HCT116 (cell line): Measurements from ENCODE around the gene CREBRF. TPM values are rescaled to one million over a fixed set of nuclear protein-coding genes. Genes with fewer than 3 reads are reported as not detected.

ENCODE experiments used
- ATAC-seq: fragments of 200-7000 bp; cut with Tn5 transposase; 2 replicates; pipeline ENCODE4 v1.9.1; 2020; ENCODE audit warnings: mild to moderate bottlenecking, moderate library complexity
- BruUV-seq: library from RNA; stranded (reverse); fragments of 400-500 nt; replicated peaks from 2 replicates; lab custom pipeline; 2021; lab: Mats Ljungman, UMichigan
- CTCF ChIA-PET: fragments of 300-600 bp; sonication (Branson Sonifier 250); formaldehyde crosslinking; loops from one replicate; lab custom pipeline; 2021; ENCODE audit warnings: antibody characterized with exemption; lab: Charles Lee
- POLR2A ChIA-PET: fragments of 300-600, 350-600 bp; sonication (Branson Sonifier 250); formaldehyde crosslinking; loops from one replicate; lab custom pipeline; 2021; ENCODE audit warnings: antibody characterized with exemption; lab: Charles Lee
- RAD21 ChIA-PET, 2 experiments: fragments of 300-600 bp; sonication (Branson Sonifier 250); formaldehyde crosslinking; loops; one replicate each; lab custom pipeline; 2023; ENCODE audit warnings: low total read pairs in 2 of 2; ENCODE audit not compliant: uncharacterized antibody in 2 of 2, unreplicated experiment in 2 of 2, low non-redundant PET in 1 of 2; lab: Charles Lee
- DNase-seq: peaks from one replicate; pipeline ENCODE4 v3.0.0-alpha.2; 2010; ENCODE audit warnings: low read depth, low spot score
- H2AFZ ChIP-seq: fragments of 200-600 bp; shearing (Covaris generic), sonication (generic); 2 replicates; pipeline ENCODE4 v1.6.1; 2017; ENCODE audit warnings: low read depth, mixed run types, mixed read lengths, antibody characterized with exemption, low read length; ENCODE audit not compliant: poor library complexity, severe bottlenecking
- H3K27ac ChIP-seq: 2 replicates; pipeline ENCODE4 v1.5.1; 2012; ENCODE audit warnings: low read depth, low read length
- H3K27me3 ChIP-seq: fragments of 200-600 bp; sonication (generic); 2 replicates; pipeline ENCODE4 v1.6.1; 2016; ENCODE audit warnings: mixed run types, low read length, mixed read lengths; ENCODE audit not compliant: insufficient read depth
- H3K36me3 ChIP-seq, 2 experiments: fragments of 200-500 bp in 1 of 2; fragments of 200-600 bp in 1 of 2; sonication (Bioruptor generic) in 1 of 2; sonication (generic) in 1 of 2; 2 replicates each; pipeline versions ENCODE4 v1.5.1 to v1.6.1; 2014 to 2016; ENCODE audit warnings: low read length in 2 of 2, inconsistent platforms in 1 of 2, mixed read lengths in 1 of 2, mixed run types in 1 of 2; ENCODE audit not compliant: insufficient read depth in 2 of 2, control insufficient read depth in 1 of 2
- H3K4me1 ChIP-seq, 2 experiments: fragments of 200-600 bp in 1 of 2; sonication (generic) in 1 of 2; 2 replicates each; pipeline versions ENCODE4 v1.5.1 to v1.6.1; 2012 to 2017; ENCODE audit warnings: low read length in 2 of 2, inconsistent platforms in 1 of 2, mild to moderate bottlenecking in 1 of 2, mixed read lengths in 1 of 2, mixed run types in 1 of 2, moderate library complexity in 1 of 2; ENCODE audit not compliant: insufficient read depth in 2 of 2, control insufficient read depth in 1 of 2
- H3K4me2 ChIP-seq: fragments of 200-600 bp; sonication (generic); 2 replicates; pipeline ENCODE4 v1.6.1; 2017; ENCODE audit warnings: mixed run types, low read length, mixed read lengths
- H3K4me3 ChIP-seq, 2 experiments: fragments of 200-600 bp in 1 of 2; sonication (generic) in 1 of 2; replicated peaks in 1 of 2; 2 replicates each; pipeline ENCODE4 v1.5.1; 2011 to 2016; ENCODE audit warnings: low read length in 2 of 2, control low read depth in 1 of 2, low read depth in 1 of 2, mild to moderate bottlenecking in 1 of 2, mixed read lengths in 1 of 2, mixed run types in 1 of 2
- H3K79me2 ChIP-seq: fragments of 200-600 bp; sonication (generic); 2 replicates; pipeline ENCODE4 v1.6.1; 2017; ENCODE audit warnings: mild to moderate bottlenecking, mixed run types, low read length, moderate library complexity, mixed read lengths; ENCODE audit not compliant: insufficient read depth
- H3K9ac ChIP-seq: fragments of 200-600 bp; sonication (generic); 2 replicates; pipeline ENCODE4 v1.6.1; 2016; ENCODE audit warnings: low read length, mixed read lengths
- H3K9me2 ChIP-seq: fragments of 200-600 bp; sonication (generic), shearing (Covaris generic); 2 replicates; pipeline ENCODE4 v1.6.1; 2017; ENCODE audit warnings: mixed run types, mild to moderate bottlenecking, moderate library complexity; ENCODE audit not compliant: insufficient read depth
- H3K9me3 ChIP-seq, 2 experiments: fragments of 200-500 bp in 1 of 2; fragments of 200-600 bp in 1 of 2; sonication (Bioruptor generic) in 1 of 2; sonication (generic) in 1 of 2; 2 replicates each; pipeline ENCODE4 v1.6.1; 2014 to 2017; ENCODE audit warnings: low read length in 2 of 2, mixed read lengths in 2 of 2, inconsistent platforms in 1 of 2, low read depth in 1 of 2, mild to moderate bottlenecking in 1 of 2, mixed run types in 1 of 2, moderate library complexity in 1 of 2; ENCODE audit not compliant: control insufficient read depth in 1 of 2, insufficient read depth in 1 of 2
- H4K20me1 ChIP-seq: fragments of 200-600 bp; sonication (generic), shearing (Covaris generic); 2 replicates; pipeline ENCODE4 v1.6.1; 2017; ENCODE audit warnings: mixed run types, mild to moderate bottlenecking, moderate library complexity; ENCODE audit not compliant: insufficient read depth
- CEBPB ChIP-seq: IDR thresholded peaks from 2 replicates; pipeline ENCODE4 v1.6.1; 2012; ENCODE audit warnings: low read depth
- EGR1 ChIP-seq: IDR thresholded peaks from 2 replicates; pipeline ENCODE4 v1.6.1; 2012; ENCODE audit warnings: low read depth
- ELF1 ChIP-seq: IDR thresholded peaks from 2 replicates; pipeline ENCODE4 v1.6.1; 2012; ENCODE audit warnings: low read depth, borderline replicate concordance
- EZH2 ChIP-seq: fragments of 200-600 bp; sonication (generic); IDR thresholded peaks from 2 replicates; pipeline ENCODE4 v1.6.1; 2017; ENCODE audit warnings: antibody characterized with exemption, mixed run types
- EZH2phosphoT487 ChIP-seq: fragments of 200-600 bp; IDR thresholded peaks from 2 replicates; pipeline ENCODE4 v1.6.1; 2018; ENCODE audit warnings: antibody characterized with exemption, borderline replicate concordance
- FOSL1 ChIP-seq: IDR thresholded peaks from 2 replicates; pipeline ENCODE4 v1.6.1; 2012; ENCODE audit warnings: low read depth
- POLR2A ChIP-seq: IDR thresholded peaks from 2 replicates; pipeline ENCODE4 v1.7.0; 2011; ENCODE audit warnings: borderline replicate concordance; ENCODE audit not compliant: insufficient read depth, insufficient read length; ENCODE audit errors: extremely low read depth
- POLR2AphosphoS5 ChIP-seq: IDR thresholded peaks from 2 replicates; pipeline ENCODE4 v1.6.1; 2011; ENCODE audit warnings: mild to moderate bottlenecking, low read depth, low read length, moderate library complexity
- RAD21 ChIP-seq: IDR thresholded peaks from 2 replicates; pipeline ENCODE4 v1.6.1; 2012; ENCODE audit warnings: low read depth, mild to moderate bottlenecking
- SIN3A ChIP-seq: IDR thresholded peaks from 2 replicates; pipeline ENCODE4 v1.6.1; 2012; ENCODE audit warnings: low read depth
- TCF7L2 ChIP-seq: IDR thresholded peaks from 2 replicates; pipeline ENCODE4 v1.7.0; 2011; ENCODE audit warnings: borderline replicate concordance, inconsistent platforms; ENCODE audit not compliant: insufficient read depth, insufficient read length; ENCODE audit errors: extremely low read depth
- YY1 ChIP-seq: IDR thresholded peaks from 2 replicates; pipeline ENCODE4 v1.6.1; 2011; ENCODE audit warnings: low read length, low read depth, moderate library complexity, mild to moderate bottlenecking; ENCODE audit not compliant: insufficient replicate concordance; ENCODE audit errors: extremely low read depth
- ZNF274 ChIP-seq: fragments of 200-500 bp; sonication (Bioruptor generic); IDR thresholded peaks from 2 replicates; pipeline ENCODE4 v1.6.1; 2014; ENCODE audit warnings: mild to moderate bottlenecking, low read depth, low read length, inconsistent platforms
- intact Hi-C: fragments of 100-400 bp; cut with micrococcal nuclease; formaldehyde crosslinking; loops from 2 replicates; pipeline ENCODE4 v1.10.0; 2022
- total RNA-seq: library from RNA; stranded (reverse); gene quantifications from one replicate; pipeline ENCODE4 v1.2.1, GENCODE V29; 2021; ENCODE audit not compliant: unreplicated experiment
- TF ChIP-seq, protein P1 (sequence below): IDR thresholded peaks from 2 replicates; pipeline ENCODE4 v1.6.1; 2011; ENCODE audit warnings: mild to moderate bottlenecking, low read length, moderate library complexity; ENCODE audit not compliant: insufficient replicate concordance; ENCODE audit errors: extremely low read depth
- TF ChIP-seq, protein P2 (sequence below): IDR thresholded peaks from 2 replicates; pipeline ENCODE4 v1.6.1; 2012; ENCODE audit warnings: low read depth

The CREBRF gene
- total RNA-seq, 1 experiment from 2014 or later: 7.7 TPM

DNA sequence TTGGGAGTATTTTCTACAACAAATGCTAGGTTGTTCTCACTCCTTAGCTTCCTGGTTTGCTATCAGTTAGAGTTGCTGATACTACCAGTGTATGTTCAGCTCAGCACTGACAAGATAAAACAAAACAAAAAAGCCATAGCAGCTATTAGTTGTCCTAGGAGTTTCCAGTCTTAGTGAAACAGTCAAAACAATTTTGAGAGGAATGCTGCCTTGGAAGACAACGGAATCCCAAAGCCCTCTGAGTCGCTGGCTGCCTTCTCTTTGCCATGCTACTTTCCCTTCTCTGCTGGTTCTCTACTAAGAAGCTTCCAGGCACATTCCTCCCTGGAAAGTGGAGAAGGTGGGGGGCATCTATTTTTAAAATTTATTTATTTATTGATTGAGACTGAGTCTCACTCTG, 5.4 kb upstream of the CREBRF start:
- Histone ChIP-seq H3K27me3 (no peaks in the 10 kb centered on the region), H3K4me1 (peaks cover 9 to 11% of the 10 kb centered on the region in 2 experiments), H3K79me2 (no peaks in the 10 kb centered on the region), H3K9me3 (no peaks in the 10 kb centered on the region), H3K4me3 (no peak overlapping the region), H2AFZ (no peak overlapping the region), H3K4me2 (no peak overlapping the region), H3K9me2 (no peaks in the 10 kb centered on the region), H3K9ac (no peak overlapping the region), H3K27ac (no peak overlapping the region), H4K20me1 (no peaks in the 10 kb centered on the region), H3K36me3 (no peaks in the 10 kb centered on the region)
- no peak for TF ChIP-seq CEBPB
- no peak for TF ChIP-seq EZH2phosphoT487
- no peak for TF ChIP-seq ZNF274
- TF ChIP-seq SIN3A: no peak
- no peak for TF ChIP-seq POLR2AphosphoS5
- TF ChIP-seq, protein P1, sequence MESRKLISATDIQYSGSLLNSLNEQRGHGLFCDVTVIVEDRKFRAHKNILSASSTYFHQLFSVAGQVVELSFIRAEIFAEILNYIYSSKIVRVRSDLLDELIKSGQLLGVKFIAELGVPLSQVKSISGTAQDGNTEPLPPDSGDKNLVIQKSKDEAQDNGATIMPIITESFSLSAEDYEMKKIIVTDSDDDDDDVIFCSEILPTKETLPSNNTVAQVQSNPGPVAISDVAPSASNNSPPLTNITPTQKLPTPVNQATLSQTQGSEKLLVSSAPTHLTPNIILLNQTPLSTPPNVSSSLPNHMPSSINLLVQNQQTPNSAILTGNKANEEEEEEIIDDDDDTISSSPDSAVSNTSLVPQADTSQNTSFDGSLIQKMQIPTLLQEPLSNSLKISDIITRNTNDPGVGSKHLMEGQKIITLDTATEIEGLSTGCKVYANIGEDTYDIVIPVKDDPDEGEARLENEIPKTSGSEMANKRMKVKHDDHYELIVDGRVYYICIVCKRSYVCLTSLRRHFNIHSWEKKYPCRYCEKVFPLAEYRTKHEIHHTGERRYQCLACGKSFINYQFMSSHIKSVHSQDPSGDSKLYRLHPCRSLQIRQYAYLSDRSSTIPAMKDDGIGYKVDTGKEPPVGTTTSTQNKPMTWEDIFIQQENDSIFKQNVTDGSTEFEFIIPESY: no peak
- no peak for TF ChIP-seq EZH2
- TF ChIP-seq TCF7L2: no peak
- TF ChIP-seq RAD21: no peak
- TF ChIP-seq ELF1: no peak
- no peak for TF ChIP-seq FOSL1
- TF ChIP-seq, protein P2, sequence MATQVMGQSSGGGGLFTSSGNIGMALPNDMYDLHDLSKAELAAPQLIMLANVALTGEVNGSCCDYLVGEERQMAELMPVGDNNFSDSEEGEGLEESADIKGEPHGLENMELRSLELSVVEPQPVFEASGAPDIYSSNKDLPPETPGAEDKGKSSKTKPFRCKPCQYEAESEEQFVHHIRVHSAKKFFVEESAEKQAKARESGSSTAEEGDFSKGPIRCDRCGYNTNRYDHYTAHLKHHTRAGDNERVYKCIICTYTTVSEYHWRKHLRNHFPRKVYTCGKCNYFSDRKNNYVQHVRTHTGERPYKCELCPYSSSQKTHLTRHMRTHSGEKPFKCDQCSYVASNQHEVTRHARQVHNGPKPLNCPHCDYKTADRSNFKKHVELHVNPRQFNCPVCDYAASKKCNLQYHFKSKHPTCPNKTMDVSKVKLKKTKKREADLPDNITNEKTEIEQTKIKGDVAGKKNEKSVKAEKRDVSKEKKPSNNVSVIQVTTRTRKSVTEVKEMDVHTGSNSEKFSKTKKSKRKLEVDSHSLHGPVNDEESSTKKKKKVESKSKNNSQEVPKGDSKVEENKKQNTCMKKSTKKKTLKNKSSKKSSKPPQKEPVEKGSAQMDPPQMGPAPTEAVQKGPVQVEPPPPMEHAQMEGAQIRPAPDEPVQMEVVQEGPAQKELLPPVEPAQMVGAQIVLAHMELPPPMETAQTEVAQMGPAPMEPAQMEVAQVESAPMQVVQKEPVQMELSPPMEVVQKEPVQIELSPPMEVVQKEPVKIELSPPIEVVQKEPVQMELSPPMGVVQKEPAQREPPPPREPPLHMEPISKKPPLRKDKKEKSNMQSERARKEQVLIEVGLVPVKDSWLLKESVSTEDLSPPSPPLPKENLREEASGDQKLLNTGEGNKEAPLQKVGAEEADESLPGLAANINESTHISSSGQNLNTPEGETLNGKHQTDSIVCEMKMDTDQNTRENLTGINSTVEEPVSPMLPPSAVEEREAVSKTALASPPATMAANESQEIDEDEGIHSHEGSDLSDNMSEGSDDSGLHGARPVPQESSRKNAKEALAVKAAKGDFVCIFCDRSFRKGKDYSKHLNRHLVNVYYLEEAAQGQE: no peak
- no peak for TF ChIP-seq YY1
- TF ChIP-seq POLR2A: no peak
- no peak for TF ChIP-seq EGR1
- DNase-seq: no peak
- POLR2A ChIA-PET: no interaction called here
- no TSS peak for BruUV-seq
- CTCF ChIA-PET: no interaction called here
- no peak for ATAC-seq
- RAD21 ChIA-PET: no interaction called here
- intact Hi-C loops: no loop called here
